ENCODE results near the gene TPCN2.
"Not testable (repeated sequence)": the region's sequence is repeated elsewhere in the genome, so short reads cannot be mapped to it uniquely, and the experiment has no call there.

The TPCN2 gene

GRCh38 chr11:69076129-69076791 is 27.5 kb downstream of the TPCN2 start:
- no peak for DNase-seq (ENCODE audit: low spot score)

GRCh38 chr11:69076977-69077376 is 28.2 kb downstream of the TPCN2 start:
- not testable (repeated sequence) for DNase-seq (ENCODE audit: low spot score)

GRCh38 chr11:69078508-69078907 is 29.8 kb downstream of the TPCN2 start:
- DNase-seq (ENCODE audit: low spot score): no peak

- no peak for DNase-seq (ENCODE audit: low spot score)
Observed at GRCh38 chr11:69078930-69079605, 30.3 kb downstream of the TPCN2 start.

- DNase-seq (ENCODE audit: low spot score): no peak
Observed at GRCh38 chr11:69079661-69080256, 31.0 kb downstream of the TPCN2 start.

- DNase-seq (ENCODE audit: low spot score): peak; percentile 42
Observed at GRCh38 chr11:69080257-69080995, 31.7 kb downstream of the TPCN2 start.

GRCh38 chr11:69081180-69081579 is 32.4 kb downstream of the TPCN2 start:
- DNase-seq (ENCODE audit: low spot score): no peak

GRCh38 chr11:69083531-69084247 is 35.0 kb downstream of the TPCN2 start:
- DNase-seq (ENCODE audit: low spot score): no peak

- no peak for DNase-seq (ENCODE audit: low spot score)
Observed at GRCh38 chr11:69084371-69084770, 35.6 kb downstream of the TPCN2 start.

GRCh38 chr11:69085490-69086095 is 36.9 kb downstream of the TPCN2 start:
- no peak for DNase-seq (ENCODE audit: low spot score)

- DNase-seq (ENCODE audit: low spot score): no peak
Observed at GRCh38 chr11:69086152-69087132, 37.7 kb downstream of the TPCN2 start.

GRCh38 chr11:69087133-69087524 is 38.4 kb downstream of the TPCN2 start:
- no peak for DNase-seq (ENCODE audit: low spot score)

- no peak for DNase-seq (ENCODE audit: low spot score)
Observed at GRCh38 chr11:69087811-69088210, 39.1 kb downstream of the TPCN2 start.

GRCh38 chr11:69088676-69089146 is 40.0 kb downstream of the TPCN2 start:
- peak; percentile 73 for DNase-seq (ENCODE audit: low spot score)

GRCh38 chr11:69089258-69089657 is 40.5 kb downstream of the TPCN2 start:
- DNase-seq (ENCODE audit: low spot score): no peak

GRCh38 chr11:69091638-69092165 is 43.0 kb downstream of the TPCN2 start:
- no peak for DNase-seq (ENCODE audit: low spot score)

- DNase-seq (ENCODE audit: low spot score): no peak
Observed at GRCh38 chr11:69092263-69092662, 43.5 kb downstream of the TPCN2 start.

- DNase-seq (ENCODE audit: low spot score): no peak
Observed at GRCh38 chr11:69093106-69093505, 44.4 kb downstream of the TPCN2 start.

GRCh38 chr11:69094111-69094914 is 45.6 kb downstream of the TPCN2 start:
- DNase-seq (ENCODE audit: low spot score): no peak
